Nephron progenitor cell (in vitro differentiated cells): Measurements from ENCODE around the gene REPIN1.

ENCODE experiments used
- DNase-seq: peaks from one replicate; pipeline ENCODE4 v3.0.0; 2021
- H3K27ac Mint-ChIP-seq: 2 replicates; pipeline ENCODE4 v1.8.0; 2021; ENCODE audit warnings: mild to moderate bottlenecking, moderate library complexity, mixed read lengths
- H3K27me3 Mint-ChIP-seq: 2 replicates; pipeline ENCODE4 v1.8.0; 2021; ENCODE audit warnings: mild to moderate bottlenecking, low read depth, mixed read lengths; ENCODE audit not compliant: poor library complexity
- H3K36me3 Mint-ChIP-seq: 2 replicates; pipeline ENCODE4 v1.8.0; 2021; ENCODE audit warnings: low read depth, mixed read lengths
- H3K4me1 Mint-ChIP-seq: 2 replicates; pipeline ENCODE4 v1.8.0; 2021; ENCODE audit warnings: mixed read lengths
- H3K4me3 Mint-ChIP-seq: 2 replicates; pipeline ENCODE4 v1.8.0; 2021; ENCODE audit warnings: mild to moderate bottlenecking, moderate library complexity, mixed read lengths
- H3K9me3 Mint-ChIP-seq: 2 replicates; pipeline ENCODE4 v1.8.0; 2021; ENCODE audit warnings: mild to moderate bottlenecking, moderate library complexity, mixed read lengths
- CTCF ChIP-seq: fragments of 200-600 bp; sonication (generic); IDR thresholded peaks from 2 replicates; pipeline ENCODE4 v1.5.0; 2021; ENCODE audit warnings: antibody characterized with exemption

Gene REPIN1

GRCh38 chr7:150421831-150422230 is 53.2 kb downstream of the REPIN1 start:
- peaks cover 15% of the 10 kb centered on the region for H3K27me3 Mint-ChIP-seq
- no peak for DNase-seq
- no peak overlapping the region for H3K4me3 Mint-ChIP-seq
- no peaks in the 10 kb centered on the region for H3K9me3 Mint-ChIP-seq
- H3K27ac Mint-ChIP-seq: no peak overlapping the region
- H3K4me1 Mint-ChIP-seq: peaks cover 14% of the 10 kb centered on the region
- H3K36me3 Mint-ChIP-seq: no peaks in the 10 kb centered on the region
- no peak for TF ChIP-seq CTCF
